ENCODE results near the gene FBN1.

The FBN1 gene

DNA sequence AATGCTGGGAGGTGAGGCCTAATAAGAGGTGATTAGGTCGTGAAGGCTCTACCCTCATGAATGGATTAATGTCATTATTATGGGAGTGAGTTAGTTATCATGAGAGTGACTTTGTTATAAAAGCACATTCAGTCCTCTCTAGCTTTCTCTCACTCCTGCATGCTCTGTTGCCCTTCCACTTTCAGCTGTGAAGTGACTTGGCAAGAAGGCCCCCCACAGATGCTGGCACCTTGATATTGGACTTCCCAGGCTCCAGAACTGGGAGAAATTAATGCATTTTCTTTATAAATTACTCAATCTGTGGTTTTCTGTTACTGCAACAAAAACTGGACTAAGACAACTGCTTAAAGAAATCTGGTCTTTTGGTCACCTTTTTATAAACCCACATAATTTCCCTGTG is 144.3 kb downstream of the FBN1 start:
- no peak for DNase-seq

DNA sequence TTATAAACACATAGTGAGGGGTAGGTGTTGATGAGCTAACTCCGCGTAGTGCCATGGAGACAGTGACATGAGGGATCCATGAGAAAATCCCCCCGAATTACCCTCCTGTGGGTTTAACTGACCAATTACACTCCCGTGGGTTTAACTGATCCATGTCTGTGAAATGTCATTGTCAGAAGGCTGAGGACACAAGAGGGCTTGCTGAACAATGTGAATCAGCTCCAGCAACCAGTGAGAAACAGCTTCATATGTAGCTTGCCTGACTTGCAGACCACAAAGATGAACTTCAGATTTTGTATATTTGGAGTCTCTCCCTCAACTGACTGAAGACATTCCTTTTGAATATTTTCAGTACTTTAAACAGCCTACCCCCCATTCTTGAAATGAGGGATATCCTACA is 144.9 kb downstream of the FBN1 start:
- no peak for DNase-seq

- DNase-seq = no peak
These were observed 145.5 kb downstream of the FBN1 start for GRCh38 chr15:48499978-48500377.

GRCh38 chr15:48498828-48499227 is 146.7 kb downstream of the FBN1 start:
- DNase-seq = no peak

- no peak for DNase-seq
These were observed 150.9 kb downstream of the FBN1 start for GRCh38 chr15:48494631-48495030.

DNA sequence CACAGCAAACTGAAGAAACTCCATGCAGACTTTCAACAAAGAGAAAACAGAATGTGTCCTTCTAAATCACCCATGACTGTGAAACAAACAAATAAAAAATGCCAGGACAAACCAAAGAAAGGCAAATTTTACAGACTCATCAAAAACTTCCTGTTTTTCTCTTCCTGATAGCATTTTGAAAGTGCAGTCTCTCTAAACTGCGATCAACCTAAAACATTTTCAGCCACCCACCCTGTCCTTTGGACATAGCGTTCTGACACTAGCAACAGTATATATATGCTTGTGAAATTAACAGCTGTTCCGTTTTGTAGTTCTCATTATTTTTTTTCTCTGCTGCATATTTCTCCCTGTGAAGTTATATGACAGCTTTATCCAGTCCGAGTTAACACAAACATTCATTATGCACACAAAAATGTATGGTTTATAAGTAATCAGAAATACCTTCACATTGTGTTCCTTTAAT is 151.7 kb downstream of the FBN1 start:
- no peak for DNase-seq

- no peak for DNase-seq
These were observed 152.3 kb downstream of the FBN1 start for GRCh38 chr15:48493084-48493762.

- DNase-seq = no peak
These were observed 159.3 kb downstream of the FBN1 start for GRCh38 chr15:48486228-48486627.

- no peak for DNase-seq
These were observed 163.7 kb downstream of the FBN1 start for GRCh38 chr15:48481802-48482201.

DNA sequence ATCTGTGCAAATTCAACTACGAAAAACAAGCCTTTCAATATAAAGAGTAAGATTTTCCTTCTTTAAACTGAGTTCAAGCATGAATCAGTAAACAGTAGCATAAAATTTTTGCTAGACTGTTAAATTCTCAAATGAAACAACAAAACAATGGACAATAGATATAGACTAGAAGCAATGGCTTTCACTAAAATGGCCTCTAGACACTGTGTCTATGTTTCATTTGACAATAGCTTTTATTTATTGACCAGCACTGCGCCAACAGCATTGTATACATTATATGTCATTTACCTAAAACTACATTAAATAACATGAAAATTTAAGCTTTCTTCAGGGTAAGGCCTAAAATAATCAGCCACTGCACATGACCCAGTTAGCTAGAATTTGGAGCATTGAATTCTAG is 165.8 kb downstream of the FBN1 start:
- no peak for DNase-seq

GRCh38 chr15:48478581-48478980 is 166.9 kb downstream of the FBN1 start:
- no peak for DNase-seq

DNA sequence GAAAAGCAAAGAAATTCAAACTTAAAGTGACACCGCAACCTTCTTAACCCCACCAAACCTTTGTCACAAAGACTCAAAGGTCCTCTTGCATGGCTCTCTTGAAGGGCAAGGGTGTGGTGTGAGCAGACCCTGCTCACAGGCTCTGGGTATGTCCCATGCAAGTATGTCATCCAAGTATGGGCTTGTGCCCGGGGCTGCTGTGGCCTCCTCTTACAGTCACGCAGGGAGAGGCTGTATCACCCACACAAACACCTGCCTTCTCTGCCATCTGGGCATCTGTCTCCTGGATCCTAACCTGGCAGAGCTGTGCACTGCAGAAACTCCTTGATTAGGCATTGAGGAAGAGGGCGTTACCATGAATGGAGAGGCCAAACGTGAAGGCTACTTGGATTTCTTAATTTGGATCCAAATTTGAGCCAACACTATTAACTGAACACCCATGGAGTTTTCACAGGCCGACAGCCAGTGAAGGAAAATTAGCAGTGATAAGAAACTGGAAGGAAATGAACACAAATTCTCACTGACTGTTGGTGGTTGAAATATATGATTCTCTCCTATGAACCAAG is 167.6 kb downstream of the FBN1 start:
- DNase-seq = no peak

GRCh38 chr15:48475600-48476395 is 169.7 kb downstream of the FBN1 start:
- no peak for DNase-seq

- no peak for DNase-seq
These were observed 171.8 kb downstream of the FBN1 start for GRCh38 chr15:48473667-48474066.

- DNase-seq = no peak
These were observed 172.8 kb downstream of the FBN1 start for GRCh38 chr15:48472756-48473155.

DNA sequence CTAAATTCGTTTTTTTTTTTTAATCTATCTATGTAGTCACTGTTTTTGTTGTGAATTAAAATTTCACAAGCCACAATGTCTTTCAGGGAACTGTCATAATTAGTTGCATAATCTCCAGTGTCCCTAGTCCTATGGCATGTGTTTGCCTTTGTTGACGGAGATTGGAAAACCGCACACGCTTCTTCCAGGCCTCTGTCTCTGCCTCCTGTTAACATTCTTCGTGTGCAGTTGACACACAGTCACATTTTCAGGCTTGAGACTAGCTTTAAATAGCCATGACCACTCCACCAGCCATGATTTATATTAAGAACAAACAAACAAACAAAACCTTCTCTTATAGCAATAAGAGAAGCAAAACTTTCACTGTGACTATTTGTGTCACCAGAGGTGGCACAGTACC is 174.4 kb downstream of the FBN1 start:
- no peak for DNase-seq

- no peak for DNase-seq
These were observed 175.4 kb downstream of the FBN1 start for GRCh38 chr15:48470096-48470495.

DNA sequence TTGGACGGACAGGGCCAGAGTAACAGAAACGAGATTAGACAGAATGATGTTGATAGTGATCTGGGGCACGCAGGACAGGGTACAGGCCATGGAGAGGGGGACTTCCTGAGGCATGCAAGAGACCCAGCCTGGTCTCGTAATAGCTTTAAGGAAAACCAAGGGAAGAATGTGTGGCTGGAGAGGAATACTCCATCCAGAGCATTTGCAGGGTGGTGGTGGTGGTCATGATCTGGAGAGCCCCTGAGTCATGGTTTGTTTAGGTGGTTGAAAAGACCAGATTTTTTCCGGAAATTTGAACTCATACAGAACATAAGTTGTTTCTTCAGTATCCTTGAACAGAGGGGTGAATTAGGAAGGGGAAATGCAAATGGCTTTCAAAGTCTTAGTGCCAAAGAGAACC is 175.8 kb downstream of the FBN1 start:
- no peak for DNase-seq

- no peak for DNase-seq
These were observed 176.2 kb downstream of the FBN1 start for GRCh38 chr15:48469271-48469670.

DNA sequence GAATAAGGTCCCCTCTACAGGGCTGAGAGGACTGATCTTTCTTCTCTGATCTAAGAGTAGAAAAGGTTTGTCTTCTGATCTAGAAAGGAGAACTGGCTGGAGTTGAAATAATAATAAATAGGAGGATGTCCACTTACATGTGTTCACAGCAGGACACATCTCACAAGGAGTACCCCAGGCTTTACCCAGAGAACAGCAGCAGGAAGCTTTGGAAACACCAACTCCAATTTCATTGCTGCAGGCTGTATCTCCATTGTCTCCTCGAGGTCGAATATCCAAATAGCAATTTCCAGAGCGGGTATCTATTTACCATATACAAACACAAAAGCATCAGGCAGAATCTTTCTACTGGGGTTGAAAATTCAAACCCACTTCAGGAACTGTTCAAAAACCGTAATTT is 177.7 kb downstream of the FBN1 start:
- DNase-seq = no peak

- no peak for DNase-seq
These were observed 178.7 kb downstream of the FBN1 start for GRCh38 chr15:48466820-48467219.

GRCh38 chr15:48466079-48466478 is 179.4 kb downstream of the FBN1 start:
- DNase-seq = no peak

DNA sequence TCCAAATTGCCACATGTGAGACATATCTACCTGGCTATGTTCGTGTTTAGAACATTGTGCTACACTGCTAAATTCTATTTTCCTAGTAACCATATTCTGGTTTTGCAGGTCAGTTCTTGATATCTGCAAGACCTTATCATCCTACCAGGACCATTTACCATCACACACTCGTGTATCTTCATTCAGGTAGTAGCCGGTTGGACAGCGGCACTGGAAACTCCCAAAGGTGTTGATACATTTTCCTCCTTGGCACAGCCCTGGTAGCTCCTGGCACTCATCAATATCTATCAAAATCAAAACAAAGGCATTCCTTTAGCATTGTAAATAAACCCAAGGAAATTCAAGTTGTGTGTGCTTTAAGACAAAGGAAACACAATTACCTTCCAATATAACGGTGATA is 180.1 kb downstream of the FBN1 start:
- no peak for DNase-seq

GRCh38 chr15:48463366-48463880 is 182.1 kb downstream of the FBN1 start:
- no peak for DNase-seq
